Cardiac fibroblast (primary cell): ENCODE results near the gene KDM5B.

Experiments used
- DNase-seq, 2 donors: peaks; one replicate each; pipeline versions ENCODE4 v3.0.0 to v3.0.0-alpha.2; 2010; ENCODE audit warnings: low read depth in 2 of 2
- H3K4me3 ChIP-seq, 2 donors: replicated peaks in 1 of 2; 1 replicate in 1 of 2; 2 replicates in 1 of 2; pipeline ENCODE4 v1.5.1; 2011; ENCODE audit warnings: low read depth in 2 of 2, low read length in 2 of 2, mild to moderate bottlenecking in 2 of 2, moderate library complexity in 1 of 2
- TF ChIP-seq, protein P1 (sequence below): IDR thresholded peaks from one replicate; pipeline ENCODE4 v1.5.1; 2011; ENCODE audit warnings: low read depth, mild to moderate bottlenecking, low read length, inconsistent platforms

The KDM5B gene

GRCh38 chr1:202815120-202815519, 6.9 kb upstream of the KDM5B start:
- TF ChIP-seq, protein P1, sequence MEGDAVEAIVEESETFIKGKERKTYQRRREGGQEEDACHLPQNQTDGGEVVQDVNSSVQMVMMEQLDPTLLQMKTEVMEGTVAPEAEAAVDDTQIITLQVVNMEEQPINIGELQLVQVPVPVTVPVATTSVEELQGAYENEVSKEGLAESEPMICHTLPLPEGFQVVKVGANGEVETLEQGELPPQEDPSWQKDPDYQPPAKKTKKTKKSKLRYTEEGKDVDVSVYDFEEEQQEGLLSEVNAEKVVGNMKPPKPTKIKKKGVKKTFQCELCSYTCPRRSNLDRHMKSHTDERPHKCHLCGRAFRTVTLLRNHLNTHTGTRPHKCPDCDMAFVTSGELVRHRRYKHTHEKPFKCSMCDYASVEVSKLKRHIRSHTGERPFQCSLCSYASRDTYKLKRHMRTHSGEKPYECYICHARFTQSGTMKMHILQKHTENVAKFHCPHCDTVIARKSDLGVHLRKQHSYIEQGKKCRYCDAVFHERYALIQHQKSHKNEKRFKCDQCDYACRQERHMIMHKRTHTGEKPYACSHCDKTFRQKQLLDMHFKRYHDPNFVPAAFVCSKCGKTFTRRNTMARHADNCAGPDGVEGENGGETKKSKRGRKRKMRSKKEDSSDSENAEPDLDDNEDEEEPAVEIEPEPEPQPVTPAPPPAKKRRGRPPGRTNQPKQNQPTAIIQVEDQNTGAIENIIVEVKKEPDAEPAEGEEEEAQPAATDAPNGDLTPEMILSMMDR = no peak
- H3K4me3 ChIP-seq = no peak overlapping the region
- DNase-seq = no peak

DNA sequence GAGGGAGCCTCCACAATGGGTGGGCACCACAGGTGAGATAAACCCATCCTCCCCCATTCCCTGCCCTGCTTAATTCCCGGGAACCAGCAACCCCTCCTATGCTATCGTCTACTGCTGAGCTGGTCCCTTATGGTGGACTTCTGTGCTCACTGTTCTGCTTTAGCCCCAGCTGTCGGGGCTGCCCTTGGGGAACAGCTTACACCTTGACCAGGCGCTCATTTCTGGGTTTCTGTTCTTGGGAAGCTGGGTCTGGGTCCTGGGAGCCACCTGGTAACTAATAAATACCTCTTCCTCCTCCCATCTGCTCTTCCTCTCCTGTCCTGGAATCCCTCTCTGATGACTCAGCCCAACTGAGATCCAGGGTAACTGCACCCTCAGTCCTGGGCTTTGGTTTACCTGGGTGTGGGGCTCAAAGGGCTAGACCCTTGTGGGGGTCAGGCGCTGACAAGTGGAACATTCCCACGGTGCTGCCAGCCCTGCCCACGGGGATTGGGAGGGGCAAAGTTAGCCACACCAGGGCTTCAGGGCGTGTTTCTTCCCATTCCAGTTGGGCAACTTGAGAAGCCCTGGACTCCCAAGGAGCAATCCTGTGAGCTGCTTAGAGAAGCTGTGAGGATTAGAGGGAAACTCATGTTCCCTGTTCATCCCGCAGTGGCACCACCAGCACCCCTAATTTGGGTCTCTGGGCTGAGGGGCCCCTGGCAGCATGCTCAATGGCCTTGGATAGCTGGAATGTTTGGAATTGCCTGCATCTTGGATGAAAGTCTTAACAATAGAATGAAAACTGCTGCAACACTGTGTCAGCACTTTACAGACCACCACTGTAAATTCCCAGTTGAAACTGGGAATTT, 4.2 kb upstream of the KDM5B start:
- peak overlapping the region in 1 of 2 donors; percentile 80 for H3K4me3 ChIP-seq
- no peak for DNase-seq
- TF ChIP-seq, protein P1 = no peak

DNA sequence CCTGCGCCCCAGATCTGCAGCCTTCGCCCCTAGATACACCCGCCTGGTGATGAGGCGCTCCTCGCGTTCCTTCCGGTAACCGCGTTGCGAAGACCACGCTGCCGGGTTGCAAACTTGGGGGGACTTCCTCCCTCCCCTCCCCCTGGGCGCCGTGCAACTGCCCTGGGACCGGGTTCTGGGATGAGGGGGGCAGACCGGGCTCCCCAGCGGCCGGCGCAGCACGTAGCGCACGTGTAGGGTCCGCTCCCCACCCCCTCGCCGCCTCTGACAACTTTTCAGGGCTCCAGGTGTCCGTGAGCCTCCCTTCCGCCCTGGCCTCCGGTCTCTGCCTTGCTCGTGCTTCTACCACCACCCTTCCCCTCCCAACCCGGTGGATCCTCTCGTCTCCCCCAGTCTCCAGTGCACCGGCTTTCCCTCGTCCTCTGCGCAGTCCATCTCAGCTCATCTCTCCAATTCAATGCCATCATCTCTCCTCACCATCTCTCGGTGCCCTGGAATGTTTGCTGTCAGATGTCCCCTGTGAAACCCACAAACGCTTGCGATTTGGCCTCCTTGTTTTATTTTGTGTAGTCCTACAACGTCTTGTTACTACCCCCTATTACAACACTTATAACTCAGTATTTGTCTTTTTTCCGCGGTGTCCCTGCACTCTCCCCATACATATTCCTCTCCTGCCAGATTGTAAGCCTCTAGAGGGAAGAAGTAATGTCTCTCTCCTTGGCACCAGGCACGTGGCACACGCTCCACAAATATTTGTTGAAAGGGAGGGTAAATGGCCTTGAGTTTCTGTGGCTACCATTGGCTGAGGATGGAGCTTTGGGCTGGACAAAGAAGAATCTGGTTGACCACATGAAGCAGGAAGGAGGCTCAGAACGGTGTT, 3.3 kb upstream of the KDM5B start:
- peak; percentile 18 to 22 for DNase-seq
- TF ChIP-seq, protein P1 = no peak
- H3K4me3 ChIP-seq = peak overlapping the region; percentile 75 to 80

DNA sequence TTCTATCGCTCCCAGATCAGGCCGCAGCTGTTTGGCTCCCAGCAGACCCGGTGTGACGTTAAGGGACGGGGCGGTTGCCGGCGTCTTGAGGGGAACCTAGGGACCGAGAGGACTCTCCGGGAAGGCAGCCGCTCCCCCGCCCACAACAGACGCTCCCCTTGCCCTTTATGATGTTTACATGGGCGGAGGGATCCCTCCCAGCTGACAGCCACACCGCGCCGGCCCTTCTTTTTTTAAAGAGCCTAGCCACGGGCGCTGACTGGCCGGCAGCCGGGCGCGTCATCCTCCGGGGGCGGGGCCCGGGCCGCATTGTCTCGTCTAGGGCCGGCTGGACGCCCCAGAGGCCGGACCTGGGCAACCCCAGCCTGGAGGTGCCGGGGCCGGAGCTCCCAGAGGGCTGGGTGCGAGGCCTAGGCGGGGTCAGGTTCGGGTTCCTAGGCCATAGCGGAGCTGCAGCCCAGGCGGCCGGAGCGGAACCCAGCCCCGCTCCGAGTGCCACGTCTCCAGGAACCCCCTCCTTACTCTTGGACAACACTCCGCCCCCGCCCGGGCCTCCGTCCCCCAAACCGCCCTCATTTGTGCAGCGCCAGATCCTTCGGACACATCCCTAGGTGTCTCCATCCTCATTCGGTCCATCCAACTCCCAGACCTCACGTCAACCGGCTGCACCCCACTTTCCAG, 2.5 kb upstream of the KDM5B start, which contains the start of gene PCAT6:
PCAT6 (plus strand) TSS at position 340 of the 681 bp plus-strand sequence.
- peak; percentile 96 to 98 for DNase-seq
- TF ChIP-seq, protein P1 = no peak
- H3K4me3 ChIP-seq = peak within 1 kb of the TSS; percentile 75 to 80

GRCh38 chr1:202810193-202810614, 2.0 kb upstream of the KDM5B start:
- TF ChIP-seq, protein P1 = no peak
- H3K4me3 ChIP-seq = peak overlapping the region; percentile 75 to 80
- DNase-seq = no peak

- TF ChIP-seq, protein P1 = no peak
- DNase-seq = no peak
- no peak overlapping the region for H3K4me3 ChIP-seq
Measured at GRCh38 chr1:202809597-202810159, 1.5 kb upstream of the KDM5B start.
